ENCODE data around the gene ITGAE.

GRCh38 chr17:3814361-3814760 lies 13.4 kb upstream of the ITGAE start:
- TF ChIP-seq USF1 (IDR thresholded peaks at IDR 0.05) (no peak), EGR1 (IDR thresholded peaks at IDR 0.05) (no peak), ZBTB7A (IDR thresholded peaks at IDR 0.05; ENCODE audit: low read depth) (no peak), REST (IDR thresholded peaks at IDR 0.05; ENCODE audit: low read depth) (no peak), MAX (IDR thresholded peaks at IDR 0.05) (no peak), YY1 (IDR thresholded peaks at IDR 0.05; ENCODE audit: low read depth) (no peak)

Measured in Ishikawa (cell line).